IMR-90 (cell line): ENCODE results near the gene KCNK18. TPM values are rescaled to one million over a fixed set of nuclear protein-coding genes. Genes with fewer than 3 reads are reported as not detected.

Experiments used
- ATAC-seq: fragments of 200-7000 bp; cut with Tn5 transposase; 2 replicates; pipeline ENCODE4 v1.9.1; 2020; ENCODE audit warnings: low read depth, mild to moderate bottlenecking, moderate library complexity
- BruUV-seq: library from RNA; stranded (reverse); fragments of 400-500 nt; replicated peaks from 2 replicates; lab custom pipeline; 2021; lab: Mats Ljungman, UMichigan
- CTCF ChIA-PET: fragments of 300-600 bp; formaldehyde crosslinking; extraction: SDS; loops from one replicate; lab custom pipeline; 2021; ENCODE audit warnings: antibody characterized with exemption; lab: Yijun Ruan, JAX
- POLR2A ChIA-PET: fragments of 300-600 bp; sonication (Branson Sonifier 250); formaldehyde crosslinking; loops from one replicate; lab custom pipeline; 2022; ENCODE audit warnings: antibody characterized with exemption; ENCODE audit not compliant: unreplicated experiment; lab: Charles Lee
- DNase-seq: peaks from one replicate; pipeline ENCODE4 v3.0.0; 2013
- H2AFZ ChIP-seq: replicated peaks from 2 replicates; pipeline ENCODE3; 2013; ENCODE audit warnings: low read length, mild to moderate bottlenecking; ENCODE audit not compliant: poor library complexity
- H2AK5ac ChIP-seq: 2 replicates; pipeline ENCODE4 v1.6.1; 2013; ENCODE audit warnings: low read depth, low read length, inconsistent platforms
- H2AK9ac ChIP-seq: replicated peaks from 2 replicates; pipeline ENCODE3; 2013; ENCODE audit warnings: mild to moderate bottlenecking, low read depth, low read length, moderate library complexity; ENCODE audit not compliant: poor library complexity
- H2BK120ac ChIP-seq: 2 replicates; pipeline ENCODE4 v1.6.1; 2013; ENCODE audit warnings: low read depth, low read length, inconsistent platforms
- H2BK15ac ChIP-seq: 3 replicates; pipeline ENCODE4 v1.6.1; 2013; ENCODE audit warnings: low read depth, low read length, inconsistent platforms
- H2BK20ac ChIP-seq: 2 replicates; pipeline ENCODE4 v1.6.1; 2013; ENCODE audit warnings: low read depth, mild to moderate bottlenecking, inconsistent platforms, low read length, moderate library complexity
- H2BK5ac ChIP-seq: 2 replicates; pipeline ENCODE4 v1.6.1; 2013; ENCODE audit warnings: mild to moderate bottlenecking, low read depth, low read length, inconsistent platforms; ENCODE audit not compliant: poor library complexity, severe bottlenecking
- H3K14ac ChIP-seq: replicated peaks from 2 replicates; pipeline ENCODE4 v1.6.1; 2013; ENCODE audit warnings: low read depth, low read length, inconsistent platforms
- H3K18ac ChIP-seq: 2 replicates; pipeline ENCODE4 v1.6.1; 2013; ENCODE audit warnings: low read depth, low read length, control low read depth
- H3K23ac ChIP-seq: 2 replicates; pipeline ENCODE4 v1.6.1; 2013; ENCODE audit warnings: low read depth, low read length, inconsistent platforms
- H3K27ac ChIP-seq: 2 replicates; pipeline ENCODE4 v1.5.1; 2013; ENCODE audit warnings: mild to moderate bottlenecking, control low read depth, low read length; ENCODE audit not compliant: insufficient read depth
- H3K27me3 ChIP-seq: 2 replicates; pipeline ENCODE4 v1.6.1; 2013; ENCODE audit warnings: low read length; ENCODE audit not compliant: control insufficient read depth, insufficient read depth
- H3K36me3 ChIP-seq: 2 replicates; pipeline ENCODE4 v1.6.1; 2013; ENCODE audit warnings: low read length, mixed read lengths; ENCODE audit not compliant: control insufficient read depth, insufficient read depth
- H3K4ac ChIP-seq: 2 replicates; pipeline ENCODE4 v1.6.1; 2013; ENCODE audit warnings: low read depth, low read length, inconsistent platforms
- H3K4me1 ChIP-seq: 2 replicates; pipeline ENCODE4 v1.6.1; 2013; ENCODE audit warnings: low read length, mixed read lengths; ENCODE audit not compliant: control insufficient read depth, insufficient read depth
- H3K4me2 ChIP-seq: 2 replicates; pipeline ENCODE4 v1.6.1; 2013; ENCODE audit warnings: low read depth, mild to moderate bottlenecking, control low read depth, low read length, moderate library complexity
- H3K4me3 ChIP-seq: 2 replicates; pipeline ENCODE4 v1.5.1; 2013; ENCODE audit warnings: low read depth, mild to moderate bottlenecking, control low read depth, low read length, moderate library complexity; ENCODE audit not compliant: insufficient read depth
- H3K56ac ChIP-seq: 2 replicates; pipeline ENCODE4 v1.6.1; 2013; ENCODE audit warnings: low read length, inconsistent platforms; ENCODE audit not compliant: insufficient read depth; ENCODE audit errors: extremely low read depth
- H3K79me1 ChIP-seq, 2 experiments: 2 replicates each; pipeline ENCODE4 v1.6.1; 2013; ENCODE audit warnings: low read length in 2 of 2, inconsistent platforms in 1 of 2, low read depth in 1 of 2
- H3K9ac ChIP-seq: 2 replicates; pipeline ENCODE4 v1.6.1; 2013; ENCODE audit warnings: low read depth, low read length, control low read depth
- H3K9me1 ChIP-seq: 2 replicates; pipeline ENCODE4 v1.6.1; 2013; ENCODE audit warnings: low read length, inconsistent platforms; ENCODE audit not compliant: insufficient read depth
- H3K9me3 ChIP-seq: 2 replicates; pipeline ENCODE4 v1.6.1; 2013; ENCODE audit warnings: low read length; ENCODE audit not compliant: control insufficient read depth, insufficient read depth
- H4K20me1 ChIP-seq: 2 replicates; pipeline ENCODE4 v1.6.1; 2013; ENCODE audit warnings: low read length, inconsistent platforms; ENCODE audit not compliant: insufficient read depth
- H4K5ac ChIP-seq: 2 replicates; pipeline ENCODE4 v1.6.1; 2013; ENCODE audit warnings: mild to moderate bottlenecking, low read depth, low read length, control low read depth
- H4K8ac ChIP-seq, 2 experiments: 2 replicates each; pipeline ENCODE4 v1.6.1; 2013; ENCODE audit warnings: low read depth in 2 of 2, low read length in 2 of 2, control low read depth in 1 of 2, inconsistent platforms in 1 of 2
- H4K91ac ChIP-seq: 2 replicates; pipeline ENCODE4 v1.6.1; 2013; ENCODE audit warnings: low read depth, low read length, inconsistent platforms; ENCODE audit not compliant: insufficient read depth
- CEBPB ChIP-seq: IDR thresholded peaks from 2 replicates; pipeline ENCODE4 v1.6.1; 2012; ENCODE audit warnings: low read depth, low read length, improper control_type of control experiment
- CHD1 ChIP-seq: IDR thresholded peaks from 2 replicates; pipeline ENCODE4 v1.6.1; 2012; ENCODE audit warnings: low read depth, low read length, improper control_type of control experiment
- ELK1 ChIP-seq: fragments of 150-350 bp; IDR thresholded peaks from 2 replicates; pipeline ENCODE4 v1.6.1; 2016; ENCODE audit warnings: low read depth, mild to moderate bottlenecking, low read length, moderate library complexity, borderline replicate concordance
- MAFK ChIP-seq: IDR thresholded peaks from 2 replicates; pipeline ENCODE4 v1.6.1; 2012; ENCODE audit warnings: low read depth, low read length, improper control_type of control experiment
- MAZ ChIP-seq: IDR thresholded peaks from 2 replicates; pipeline ENCODE4 v1.6.1; 2012; ENCODE audit warnings: low read depth, mild to moderate bottlenecking, low read length, improper control_type of control experiment, moderate library complexity, borderline replicate concordance
- MXI1 ChIP-seq: IDR thresholded peaks from 2 replicates; pipeline ENCODE4 v1.6.1; 2012; ENCODE audit warnings: low read depth, mild to moderate bottlenecking, low read length, moderate library complexity, borderline replicate concordance
- NFE2L2 ChIP-seq: fragments of 150-350 bp; IDR thresholded peaks from 2 replicates; pipeline ENCODE4 v1.6.1; 2016; ENCODE audit warnings: low read depth, mild to moderate bottlenecking, low read length
- POLR2A ChIP-seq: IDR thresholded peaks from 2 replicates; pipeline ENCODE4 v1.6.1; 2012; ENCODE audit warnings: mild to moderate bottlenecking, low read depth, low read length
- RAD21 ChIP-seq: IDR thresholded peaks from 2 replicates; pipeline ENCODE4 v1.6.1; 2012; ENCODE audit warnings: low read length, improper control_type of control experiment
- RFX5 ChIP-seq: IDR thresholded peaks from 2 replicates; pipeline ENCODE4 v1.8.0; 2012; ENCODE audit warnings: low read depth, mild to moderate bottlenecking, low read length, moderate library complexity
- SMC3 ChIP-seq: fragments of 150-350 bp; IDR thresholded peaks from 2 replicates; pipeline ENCODE4 v1.6.1; 2016; ENCODE audit warnings: low read depth, mild to moderate bottlenecking, antibody characterized with exemption, low read length, moderate library complexity
- USF2 ChIP-seq: fragments of 150-350 bp; IDR thresholded peaks from 2 replicates; pipeline ENCODE4 v1.6.1; 2017; ENCODE audit warnings: mild to moderate bottlenecking, antibody characterized with exemption, low read length, low read depth
- WGBS, 2 experiments: methylation state at CpG; one replicate each; pipeline versions ENCODE4 v1.1.5 to v1.1.7; 2013; ENCODE audit warnings: missing lambda C conversion rate in 2 of 2; ENCODE audit not compliant: insufficient read length in 1 of 2; ENCODE audit errors: extremely low coverage in 2 of 2; 5-methylcytosine and 5-hydroxymethylcytosine counted together
- dilution Hi-C: fragments of 300-500 bp; cut with HindIII; formaldehyde crosslinking; loops from one replicate; pipeline ENCODE4 v1.14.3; 2018; ENCODE audit warnings: low sequenced_read_pairs; ENCODE audit not compliant: unreplicated experiment
- in situ Hi-C: fragments of 300-500 bp; cut with MboI; formaldehyde crosslinking; loops from 3 replicates; pipeline ENCODE4 v1.14.3; 2019; ENCODE audit warnings: low sequenced_read_pairs, inconsistent platforms, mixed read lengths
- intact Hi-C: fragments of 100-400 bp; cut with micrococcal nuclease; formaldehyde crosslinking; loops from 2 replicates; pipeline ENCODE4 v1.10.0; 2022
- polyA plus RNA-seq, 3 experiments: library from polyadenylated mRNA; depleted of rRNA; stranded (reverse); fragments of >200 nt; gene quantifications; 2 replicates each; pipeline ENCODE4 v1.2.3, GENCODE V29; 2012; ENCODE audit warnings: low replicate concordance in 1 of 3
- total RNA-seq: library from RNA; depleted of rRNA; stranded (reverse); fragments of >200 nt; gene quantifications from 2 replicates; pipeline ENCODE4 v1.2.3, GENCODE V29; 2012
- TF ChIP-seq, protein P1 (sequence below): conservative IDR thresholded peaks from 2 replicates; pipeline ENCODE4 v1.5.1; 2012; ENCODE audit warnings: mild to moderate bottlenecking, low read depth, low read length, improper control_type of control experiment

KCNK18 gene
- total and polyA plus RNA-seq, 2 of the 4 experiments (the other 2 are of a cell fraction) = not detected

DNA sequence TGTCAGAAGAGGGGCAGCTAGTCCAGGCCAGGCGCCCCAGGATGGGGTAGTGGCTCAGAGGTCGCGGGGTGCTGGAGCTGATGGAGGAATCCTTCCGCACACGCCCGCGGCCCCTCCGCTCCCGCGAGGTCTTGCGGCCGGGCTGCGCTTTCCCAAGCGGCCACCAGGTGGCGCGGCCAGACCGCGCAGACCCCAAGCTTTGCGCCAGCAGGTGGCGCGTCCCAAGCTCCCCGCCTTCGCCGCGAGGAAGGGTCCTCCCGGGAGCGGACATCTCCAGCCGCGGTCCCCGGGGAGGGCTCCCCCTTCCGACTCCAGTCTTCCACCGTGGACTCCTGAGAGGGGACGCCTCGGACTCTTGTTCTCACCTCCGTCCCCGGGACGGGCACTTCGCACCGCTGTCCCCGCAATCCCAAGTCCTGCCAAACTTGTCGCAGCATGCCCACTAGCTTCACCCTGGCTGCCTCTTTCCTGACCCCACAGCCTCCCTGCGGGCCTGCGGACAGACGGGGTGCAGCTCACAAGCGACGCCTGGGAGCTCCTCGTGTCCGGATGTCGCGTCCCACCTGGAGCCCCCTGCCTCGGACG is 19.4 kb downstream of the KCNK18 start:
- CTCF ChIA-PET = interaction anchor here (0.6 to 3.2 kb wide), 23 partner anchors 8 to 1242 kb away, joined by 3 to 37 read pairs (median 4); no protein-coding TSS in a partner anchor
- Histone ChIP-seq H2BK5ac (no peak overlapping the region), H3K18ac (no peak overlapping the region), H4K20me1 (no peaks in the 10 kb centered on the region), H4K91ac (no peak overlapping the region), H3K23ac (no peak overlapping the region), H3K27ac (no peak overlapping the region), H3K9ac (no peak overlapping the region), H3K79me1 (no peaks in the 10 kb centered on the region), H3K56ac (no peak overlapping the region), H2AFZ (peak overlapping the region; percentile 97), H2AK5ac (no peak overlapping the region), H4K8ac (no peak overlapping the region), H3K4me1 (no peaks in the 10 kb centered on the region), H3K14ac (no peak overlapping the region), H2BK20ac (no peak overlapping the region), H3K4ac (no peak overlapping the region; the same call in 1 of the 2 replicates), H3K27me3 (peaks cover 10% of the 10 kb centered on the region), H3K9me3 (no peaks in the 10 kb centered on the region), H2AK9ac (peak overlapping the region; percentile 85), H3K9me1 (no peaks in the 10 kb centered on the region), H3K4me2 (peak overlapping the region; percentile 77), H3K4me3 (peak overlapping the region; percentile 34), H4K5ac (no peak overlapping the region), H3K36me3 (no peaks in the 10 kb centered on the region), H2BK15ac (no peak overlapping the region), H2BK120ac (no peak overlapping the region)
- dilution Hi-C loops (no loop called here), intact Hi-C loops (loop anchor here (1.0 to 10.0 kb wide), 5 partner anchors 104 to 1024 kb away; partner anchors contain the start of gene PDZD8), in situ Hi-C loops (loop anchor here (25.0 kb wide), 1 partner anchor 1021 kb away; no protein-coding TSS in a partner anchor)
- DNase-seq = peak; percentile 57
- TF ChIP-seq ELK1 (no peak), SMC3 (peak; percentile 93), CHD1 (no peak), MAZ (peak; percentile 39; the same call in 1 of the 2 replicates), USF2 (no peak), MXI1 (no peak), POLR2A (no peak), RFX5 (no peak), NFE2L2 (no peak), RAD21 (peak; percentile 91), CEBPB (no peak), MAFK (no peak)
- TF ChIP-seq, protein P1, sequence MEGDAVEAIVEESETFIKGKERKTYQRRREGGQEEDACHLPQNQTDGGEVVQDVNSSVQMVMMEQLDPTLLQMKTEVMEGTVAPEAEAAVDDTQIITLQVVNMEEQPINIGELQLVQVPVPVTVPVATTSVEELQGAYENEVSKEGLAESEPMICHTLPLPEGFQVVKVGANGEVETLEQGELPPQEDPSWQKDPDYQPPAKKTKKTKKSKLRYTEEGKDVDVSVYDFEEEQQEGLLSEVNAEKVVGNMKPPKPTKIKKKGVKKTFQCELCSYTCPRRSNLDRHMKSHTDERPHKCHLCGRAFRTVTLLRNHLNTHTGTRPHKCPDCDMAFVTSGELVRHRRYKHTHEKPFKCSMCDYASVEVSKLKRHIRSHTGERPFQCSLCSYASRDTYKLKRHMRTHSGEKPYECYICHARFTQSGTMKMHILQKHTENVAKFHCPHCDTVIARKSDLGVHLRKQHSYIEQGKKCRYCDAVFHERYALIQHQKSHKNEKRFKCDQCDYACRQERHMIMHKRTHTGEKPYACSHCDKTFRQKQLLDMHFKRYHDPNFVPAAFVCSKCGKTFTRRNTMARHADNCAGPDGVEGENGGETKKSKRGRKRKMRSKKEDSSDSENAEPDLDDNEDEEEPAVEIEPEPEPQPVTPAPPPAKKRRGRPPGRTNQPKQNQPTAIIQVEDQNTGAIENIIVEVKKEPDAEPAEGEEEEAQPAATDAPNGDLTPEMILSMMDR = peak; percentile 100
- ATAC-seq = peak; percentile 96
- no TSS peak for BruUV-seq
- WGBS, 2 experiments = 2% methylated on average over 36 of the region's 52 CpGs; no CpG with 5 or more reads in 1 of the 2 experiments
- POLR2A ChIA-PET = no interaction called here
